Measurements from ENCODE around the gene SHOC2.

SHOC2 gene

DNA sequence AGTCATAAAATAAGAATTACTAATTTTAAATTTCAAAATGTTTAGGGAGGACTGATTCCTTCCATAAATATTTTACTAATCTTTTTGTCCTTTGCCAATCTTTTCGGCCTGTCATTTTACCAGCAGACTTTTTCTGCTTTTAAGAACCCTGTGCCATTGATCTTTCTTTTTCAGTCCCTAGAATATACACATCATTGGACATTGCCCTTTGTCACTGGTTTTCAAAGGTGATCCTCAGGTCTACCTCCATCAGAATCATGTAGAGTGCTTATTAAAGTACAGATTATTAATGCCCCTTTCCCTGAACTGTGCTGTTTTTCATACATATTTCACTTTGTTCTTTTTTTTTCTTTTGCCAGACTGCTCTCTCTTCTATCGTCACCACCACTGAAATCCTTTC is 43.8 kb downstream of the SHOC2 start:
- no peak for TF ChIP-seq SIN3A (IDR thresholded peaks at IDR 0.05; ENCODE audit: borderline replicate concordance, insufficient read depth, low read length)

DNA sequence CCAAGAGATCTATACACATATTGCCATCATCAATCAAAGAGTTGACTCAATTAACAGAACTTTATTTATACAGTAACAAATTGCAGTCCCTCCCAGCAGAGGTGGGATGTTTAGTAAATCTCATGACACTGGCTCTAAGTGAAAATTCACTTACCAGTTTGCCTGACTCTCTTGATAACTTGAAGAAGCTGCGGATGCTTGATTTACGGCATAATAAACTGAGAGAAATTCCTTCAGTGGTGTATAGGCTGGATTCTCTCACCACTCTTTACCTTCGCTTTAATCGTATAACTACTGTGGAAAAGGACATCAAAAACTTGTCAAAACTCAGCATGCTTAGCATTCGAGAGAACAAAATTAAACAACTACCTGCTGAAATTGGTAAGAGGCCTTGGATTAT is 45.3 kb downstream of the SHOC2 start:
- TF ChIP-seq, protein P1, sequence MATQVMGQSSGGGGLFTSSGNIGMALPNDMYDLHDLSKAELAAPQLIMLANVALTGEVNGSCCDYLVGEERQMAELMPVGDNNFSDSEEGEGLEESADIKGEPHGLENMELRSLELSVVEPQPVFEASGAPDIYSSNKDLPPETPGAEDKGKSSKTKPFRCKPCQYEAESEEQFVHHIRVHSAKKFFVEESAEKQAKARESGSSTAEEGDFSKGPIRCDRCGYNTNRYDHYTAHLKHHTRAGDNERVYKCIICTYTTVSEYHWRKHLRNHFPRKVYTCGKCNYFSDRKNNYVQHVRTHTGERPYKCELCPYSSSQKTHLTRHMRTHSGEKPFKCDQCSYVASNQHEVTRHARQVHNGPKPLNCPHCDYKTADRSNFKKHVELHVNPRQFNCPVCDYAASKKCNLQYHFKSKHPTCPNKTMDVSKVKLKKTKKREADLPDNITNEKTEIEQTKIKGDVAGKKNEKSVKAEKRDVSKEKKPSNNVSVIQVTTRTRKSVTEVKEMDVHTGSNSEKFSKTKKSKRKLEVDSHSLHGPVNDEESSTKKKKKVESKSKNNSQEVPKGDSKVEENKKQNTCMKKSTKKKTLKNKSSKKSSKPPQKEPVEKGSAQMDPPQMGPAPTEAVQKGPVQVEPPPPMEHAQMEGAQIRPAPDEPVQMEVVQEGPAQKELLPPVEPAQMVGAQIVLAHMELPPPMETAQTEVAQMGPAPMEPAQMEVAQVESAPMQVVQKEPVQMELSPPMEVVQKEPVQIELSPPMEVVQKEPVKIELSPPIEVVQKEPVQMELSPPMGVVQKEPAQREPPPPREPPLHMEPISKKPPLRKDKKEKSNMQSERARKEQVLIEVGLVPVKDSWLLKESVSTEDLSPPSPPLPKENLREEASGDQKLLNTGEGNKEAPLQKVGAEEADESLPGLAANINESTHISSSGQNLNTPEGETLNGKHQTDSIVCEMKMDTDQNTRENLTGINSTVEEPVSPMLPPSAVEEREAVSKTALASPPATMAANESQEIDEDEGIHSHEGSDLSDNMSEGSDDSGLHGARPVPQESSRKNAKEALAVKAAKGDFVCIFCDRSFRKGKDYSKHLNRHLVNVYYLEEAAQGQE (IDR thresholded peaks at IDR 0.05; ENCODE audit: insufficient read depth in 1 of 2, low read depth in 2 of 2, low read length in 2 of 2), result no peak
- TF ChIP-seq SIN3A (IDR thresholded peaks at IDR 0.05; ENCODE audit: borderline replicate concordance, insufficient read depth, low read length) (no peak), FOXP2 (optimal IDR thresholded peaks at IDR 0.05; ENCODE audit: borderline replicate concordance, extremely low read depth, extremely low read length, insufficient read depth) (no peak)

DNA sequence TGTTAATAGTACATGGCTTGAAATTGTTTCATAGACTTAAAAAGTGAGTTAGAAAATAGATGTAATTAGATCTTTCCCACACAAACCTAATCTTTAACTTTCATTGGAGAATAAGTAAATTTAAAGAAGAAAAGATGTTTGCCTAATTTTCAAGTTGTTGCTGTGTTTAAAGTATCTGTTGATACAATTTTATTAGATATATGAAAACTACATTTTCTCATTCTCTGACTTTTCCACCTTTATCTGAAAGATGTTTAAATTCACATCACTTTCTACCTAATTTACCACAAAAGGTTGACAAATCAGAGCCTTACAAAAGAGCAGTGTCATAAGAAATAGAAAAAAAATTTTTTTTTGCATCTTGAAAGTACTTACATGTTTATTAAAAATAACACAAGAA is 45.8 kb downstream of the SHOC2 start:
- TF ChIP-seq TAF1 (IDR thresholded peaks at IDR 0.05; ENCODE audit: borderline replicate concordance, insufficient read depth, low read length) (no peak), FOXP2 (optimal IDR thresholded peaks at IDR 0.05; ENCODE audit: borderline replicate concordance, extremely low read depth, extremely low read length, insufficient read depth) (no peak), POLR2AphosphoS5 (IDR thresholded peaks at IDR 0.05; ENCODE audit: low read depth, low read length) (no peak), SIN3A (IDR thresholded peaks at IDR 0.05; ENCODE audit: borderline replicate concordance, insufficient read depth, low read length) (no peak)
- TF ChIP-seq, protein P1 (IDR thresholded peaks at IDR 0.05; ENCODE audit: insufficient read depth in 1 of 2, low read depth in 2 of 2, low read length in 2 of 2), result no peak

GRCh38 chr10:110966146-110966545 is 46.7 kb downstream of the SHOC2 start:
- TF ChIP-seq FOXP2 (optimal IDR thresholded peaks at IDR 0.05; ENCODE audit: borderline replicate concordance, extremely low read depth, extremely low read length, insufficient read depth) (no peak), TAF1 (IDR thresholded peaks at IDR 0.05; ENCODE audit: borderline replicate concordance, insufficient read depth, low read length) (no peak)

GRCh38 chr10:110967009-110967630 is 47.7 kb downstream of the SHOC2 start:
- no peak for TF ChIP-seq FOXP2 (optimal IDR thresholded peaks at IDR 0.05; ENCODE audit: borderline replicate concordance, extremely low read depth, extremely low read length, insufficient read depth)
- no peak for TF ChIP-seq SIN3A (IDR thresholded peaks at IDR 0.05; ENCODE audit: borderline replicate concordance, insufficient read depth, low read length)
- TF ChIP-seq, protein P1 (IDR thresholded peaks at IDR 0.05; ENCODE audit: insufficient read depth in 1 of 2, low read depth in 2 of 2, low read length in 2 of 2), result no peak
- no peak for TF ChIP-seq TAF1 (IDR thresholded peaks at IDR 0.05; ENCODE audit: borderline replicate concordance, insufficient read depth, low read length)
- TF ChIP-seq POLR2AphosphoS5 (IDR thresholded peaks at IDR 0.05; ENCODE audit: low read depth, low read length), result no peak

- TF ChIP-seq FOXP2 (optimal IDR thresholded peaks at IDR 0.05; ENCODE audit: borderline replicate concordance, extremely low read depth, extremely low read length, insufficient read depth) (no peak), TAF1 (IDR thresholded peaks at IDR 0.05; ENCODE audit: borderline replicate concordance, insufficient read depth, low read length) (no peak), SIN3A (IDR thresholded peaks at IDR 0.05; ENCODE audit: borderline replicate concordance, insufficient read depth, low read length) (no peak), POLR2AphosphoS5 (IDR thresholded peaks at IDR 0.05; ENCODE audit: low read depth, low read length) (no peak)
- TF ChIP-seq, protein P1 (IDR thresholded peaks at IDR 0.05; ENCODE audit: insufficient read depth in 1 of 2, low read depth in 2 of 2, low read length in 2 of 2), result no peak
These were observed 48.2 kb downstream of the SHOC2 start for GRCh38 chr10:110967645-110968044.
